GM23338 (cell line): Measurements from ENCODE around the gene UGT8. TPM values are rescaled to one million over a fixed set of nuclear protein-coding genes. Genes with fewer than 3 reads are reported as not detected.

Experiments
- ATAC-seq: fragments of 200-7000 bp; cut with Tn5 transposase; 3 replicates; pipeline ENCODE4 v1.9.1; 2020
- DNase-seq: peaks from one replicate; pipeline ENCODE4 v3.0.0-alpha.2; 2015; ENCODE audit warnings: low spot score
- H2AFZ ChIP-seq: fragments of 200-600 bp; sonication (generic); 2 replicates; pipeline ENCODE4 v1.8.0; 2016; ENCODE audit warnings: antibody characterized with exemption, mild to moderate bottlenecking, moderate library complexity
- H3F3A ChIP-seq: fragments of 200-600 bp; sonication (generic); replicated peaks from 2 replicates; pipeline ENCODE4 v1.8.0; 2017; ENCODE audit warnings: antibody characterized with exemption, mixed run types, low read depth
- H3K27ac ChIP-seq: fragments of 200-600 bp; sonication (generic); 2 replicates; pipeline ENCODE4 v1.6.1; 2016; ENCODE audit warnings: low read depth
- H3K27me3 ChIP-seq: fragments of 200-600 bp; sonication (generic); 2 replicates; pipeline ENCODE4 v1.8.0; 2016; ENCODE audit warnings: mild to moderate bottlenecking, mixed run types, moderate library complexity; ENCODE audit not compliant: insufficient read depth
- H3K36me3 ChIP-seq: fragments of 200-600 bp; sonication (generic); 2 replicates; pipeline ENCODE4 v1.8.0; 2016; ENCODE audit warnings: mild to moderate bottlenecking; ENCODE audit not compliant: insufficient read depth
- H3K4me1 ChIP-seq: fragments of 200-600 bp; sonication (generic); 2 replicates; pipeline ENCODE4 v1.8.0; 2016; ENCODE audit warnings: mild to moderate bottlenecking, moderate library complexity; ENCODE audit not compliant: insufficient read depth
- H3K4me2 ChIP-seq: fragments of 200-600 bp; sonication (generic); 2 replicates; pipeline ENCODE4 v1.7.1; 2017; ENCODE audit warnings: mixed run types
- H3K4me3 ChIP-seq: fragments of 200-600 bp; sonication (generic); 2 replicates; pipeline ENCODE4 v1.6.1; 2016; ENCODE audit warnings: mixed run types
- H3K79me2 ChIP-seq: fragments of 200-600 bp; sonication (generic); replicated peaks from 2 replicates; pipeline ENCODE4 v1.8.0; 2017; ENCODE audit warnings: mild to moderate bottlenecking; ENCODE audit not compliant: insufficient read depth
- H3K9me2 ChIP-seq: fragments of 200-600 bp; sonication (generic); 2 replicates; pipeline ENCODE4 v1.8.0; 2017; ENCODE audit not compliant: insufficient read depth
- H4K20me1 ChIP-seq: fragments of 200-600 bp; sonication (generic); replicated peaks from 2 replicates; pipeline ENCODE4 v1.8.0; 2017; ENCODE audit warnings: mild to moderate bottlenecking; ENCODE audit not compliant: insufficient read depth
- H3K27ac Mint-ChIP-seq: 2 replicates; pipeline ENCODE4 v1.8.0; 2020; ENCODE audit warnings: inconsistent platforms, mild to moderate bottlenecking, moderate library complexity, mixed read lengths
- H3K27me3 Mint-ChIP-seq: 3 replicates; pipeline ENCODE4 v1.8.0; 2022; ENCODE audit warnings: low read depth, mild to moderate bottlenecking, moderate library complexity, mixed read lengths, inconsistent platforms; ENCODE audit not compliant: insufficient read depth, poor library complexity
- H3K36me3 Mint-ChIP-seq: 3 replicates; pipeline ENCODE4 v1.8.0; 2021; ENCODE audit warnings: low read depth, mild to moderate bottlenecking, inconsistent platforms, moderate library complexity, mixed read lengths
- H3K4me1 Mint-ChIP-seq: 3 replicates; pipeline ENCODE4 v1.8.0; 2020; ENCODE audit warnings: mild to moderate bottlenecking, inconsistent platforms, mixed read lengths
- H3K4me3 Mint-ChIP-seq: 3 replicates; pipeline ENCODE4 v1.8.0; 2021; ENCODE audit warnings: moderate library complexity, mild to moderate bottlenecking, inconsistent platforms, mixed read lengths
- H3K9me3 Mint-ChIP-seq: 3 replicates; pipeline ENCODE4 v1.8.0; 2020; ENCODE audit warnings: moderate library complexity, mild to moderate bottlenecking, inconsistent platforms, mixed read lengths
- CREB1 ChIP-seq: fragments of 250-450 bp; sonication (Bioruptor Pico); IDR thresholded peaks from 2 replicates; pipeline ENCODE4 v1.5.0; 2020; ENCODE audit warnings: low read depth, mild to moderate bottlenecking, moderate library complexity
- CTCF ChIP-seq, 2 experiments: fragments of 200-600 bp in 1 of 2; sonication (generic) in 1 of 2; conservative IDR thresholded peaks; 2 replicates each; pipeline versions ENCODE4 v1.5.1 to v1.6.1; 2016 to 2017; ENCODE audit warnings: antibody characterized with exemption in 2 of 2, low read depth in 2 of 2, mild to moderate bottlenecking in 2 of 2, moderate library complexity in 1 of 2
- ETS1 ChIP-seq: IDR thresholded peaks from 2 replicates; pipeline ENCODE4 v1.6.1; 2016; ENCODE audit warnings: antibody characterized with exemption
- EZH2 ChIP-seq: fragments of 200-600 bp; sonication (generic); IDR thresholded peaks from one replicate; pipeline ENCODE4 v1.8.0; 2017; ENCODE audit warnings: antibody characterized with exemption, mild to moderate bottlenecking, low read depth; ENCODE audit not compliant: unreplicated experiment
- EZH2phosphoT487 ChIP-seq: fragments of 200-600 bp; sonication (generic); IDR thresholded peaks from one replicate; pipeline ENCODE4 v1.8.1; 2018; ENCODE audit warnings: antibody characterized with exemption; ENCODE audit not compliant: unreplicated experiment
- JUNB ChIP-seq: IDR thresholded peaks from one replicate; pipeline ENCODE4 v1.6.1; 2016; ENCODE audit warnings: antibody characterized with exemption; ENCODE audit not compliant: unreplicated experiment
- NANOG ChIP-seq: IDR thresholded peaks from 2 replicates; pipeline ENCODE4 v1.6.1; 2016; ENCODE audit warnings: antibody characterized with exemption, borderline replicate concordance
- POLR2AphosphoS5 ChIP-seq: IDR thresholded peaks from 2 replicates; pipeline ENCODE4 v1.6.1; 2016; ENCODE audit warnings: antibody characterized with exemption, low read depth
- REST ChIP-seq: IDR thresholded peaks from one replicate; pipeline ENCODE4 v1.6.1; 2018; ENCODE audit warnings: antibody characterized with exemption; ENCODE audit not compliant: unreplicated experiment
- STAT1 ChIP-seq: IDR thresholded peaks from one replicate; pipeline ENCODE4 v1.6.1; 2016; ENCODE audit warnings: antibody characterized with exemption; ENCODE audit not compliant: unreplicated experiment
- ZNF114 ChIP-seq: fragments of 250-450 bp; sonication (Bioruptor Pico); IDR thresholded peaks from 2 replicates; pipeline ENCODE4 v1.5.0; 2020; ENCODE audit warnings: mild to moderate bottlenecking, moderate library complexity
- ZNF331 ChIP-seq: fragments of 250-450 bp; sonication (Bioruptor Pico); IDR thresholded peaks from 2 replicates; pipeline ENCODE4 v1.5.0; 2020; ENCODE audit warnings: low read depth, mild to moderate bottlenecking, moderate library complexity
- polyA plus RNA-seq: library from polyadenylated mRNA; unstranded; fragments of >200 nt; fragmentation: Nextera tagmentation; extraction: Ambion mirVana; gene quantifications from 2 replicates; pipeline ENCODE4 v1.2.1, GENCODE V29; 2016
- total RNA-seq: library from RNA; depleted of rRNA; stranded (reverse); fragments of >200 nt; shearing (Covaris generic); gene quantifications from 2 replicates; pipeline ENCODE4 v1.2.3, GENCODE V29; 2014

The UGT8 gene
- total and polyA plus RNA-seq, 2 experiments from 2014 or later: 14.9 to 39.0 TPM

GRCh38 chr4:114684462-114684861 is 85.9 kb downstream of the UGT8 start:
- ATAC-seq: no peak
- Mint-ChIP-seq H3K4me1 (peaks cover 11% of the 10 kb centered on the region), H3K4me3 (no peak overlapping the region), H3K27ac (no peak overlapping the region), H3K9me3 (no peaks in the 10 kb centered on the region), H3K27me3 (no peaks in the 10 kb centered on the region), H3K36me3 (no peaks in the 10 kb centered on the region)
- H3K4me1 ChIP-seq: no peaks in the 10 kb centered on the region
- H3K4me3 ChIP-seq: no peak overlapping the region
- no peaks in the 10 kb centered on the region for H3K36me3 ChIP-seq
- H3K79me2 ChIP-seq: no peaks in the 10 kb centered on the region
- no peak for DNase-seq
- no peak overlapping the region for H2AFZ ChIP-seq
- H3K27ac ChIP-seq: no peak overlapping the region
- no peaks in the 10 kb centered on the region for H4K20me1 ChIP-seq
- no peaks in the 10 kb centered on the region for H3K27me3 ChIP-seq
- H3F3A ChIP-seq: no peaks in the 10 kb centered on the region
- no peaks in the 10 kb centered on the region for H3K9me2 ChIP-seq
- H3K4me2 ChIP-seq: no peak overlapping the region
- TF ChIP-seq REST (no peak), POLR2AphosphoS5 (no peak), EZH2phosphoT487 (no peak)

- Histone ChIP-seq H3K36me3 (no peaks in the 10 kb centered on the region), H3K4me3 (no peak overlapping the region), H2AFZ (no peak overlapping the region), H3K27ac (no peak overlapping the region), H3K4me2 (no peak overlapping the region), H3K9me2 (no peaks in the 10 kb centered on the region), H4K20me1 (no peaks in the 10 kb centered on the region), H3F3A (no peaks in the 10 kb centered on the region), H3K27me3 (no peaks in the 10 kb centered on the region), H3K4me1 (no peaks in the 10 kb centered on the region), H3K79me2 (no peaks in the 10 kb centered on the region)
- Mint-ChIP-seq H3K36me3 (no peaks in the 10 kb centered on the region), H3K4me3 (no peak overlapping the region), H3K4me1 (peaks cover 11% of the 10 kb centered on the region), H3K27ac (no peak overlapping the region), H3K9me3 (no peaks in the 10 kb centered on the region), H3K27me3 (no peaks in the 10 kb centered on the region)
- DNase-seq (no peak), ATAC-seq (no peak)
- TF ChIP-seq CTCF (conservative IDR thresholded peaks at IDR 0.05; ENCODE audit: low read depth in 2 of 2) (no peak), STAT1 (no peak), REST (no peak), POLR2AphosphoS5 (no peak), JUNB (no peak), ZNF331 (CRISPR knock-in tag) (no peak), ZNF114 (CRISPR knock-in tag) (no peak), NANOG (no peak), CREB1 (CRISPR knock-in tag) (no peak), EZH2phosphoT487 (no peak), ETS1 (no peak), EZH2 (no peak)
These were observed 89.5 kb downstream of the UGT8 start for GRCh38 chr4:114688059-114688458.
